SU-DHL-6 (cell line): ENCODE measurements around the gene CRY2.

Experiments used
- CTCF ChIP-seq: fragments of 200-600 bp; sonication (generic); IDR thresholded peaks from one replicate; pipeline ENCODE4 v1.5.1; 2017; ENCODE audit warnings: antibody characterized with exemption, mild to moderate bottlenecking, low read length, moderate library complexity; ENCODE audit not compliant: insufficient read depth, poor library complexity, severe bottlenecking
- EZH2phosphoT487 ChIP-seq: fragments of 200-600 bp; sonication (generic), shearing (Covaris generic); conservative IDR thresholded peaks from 2 replicates; pipeline ENCODE4 v1.6.1; 2018; ENCODE audit warnings: mild to moderate bottlenecking, antibody characterized with exemption, low read length, moderate library complexity, mixed read lengths

DNA sequence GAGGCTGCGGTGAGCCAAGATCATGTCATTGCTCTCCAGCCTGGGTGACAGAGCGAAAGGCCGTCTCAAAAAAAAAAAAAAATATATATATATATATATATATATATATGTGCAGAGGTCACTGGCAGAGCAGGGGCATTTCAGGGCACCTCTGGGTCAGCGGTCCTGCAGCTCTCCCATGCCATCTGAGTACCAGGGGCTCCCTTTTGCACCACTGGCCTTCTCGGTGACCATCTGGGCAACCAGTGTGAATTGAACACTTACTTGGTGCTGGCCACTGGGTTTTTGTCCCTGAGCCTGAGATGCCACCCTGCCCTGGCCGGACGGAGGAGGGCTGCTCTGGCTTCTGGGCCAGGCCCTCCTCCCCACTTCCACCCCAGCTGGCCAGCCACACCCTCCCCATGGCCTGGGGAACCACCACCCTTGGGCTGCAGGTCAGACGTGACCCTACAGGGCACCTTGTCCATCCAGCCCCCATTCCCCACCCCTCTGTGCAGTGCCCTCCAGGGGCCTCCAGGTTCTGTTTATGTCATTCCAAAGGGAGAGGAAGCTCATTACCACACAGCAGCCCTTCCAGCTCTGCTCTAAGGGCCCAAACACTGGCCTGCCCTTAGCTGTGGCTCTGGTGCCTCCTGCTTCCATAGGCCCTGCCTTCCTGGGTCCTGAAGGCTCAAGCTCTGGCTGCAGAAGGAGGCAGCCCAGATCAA is 48.4 kb downstream of the CRY2 start:
- TF ChIP-seq CTCF: no peak
- TF ChIP-seq EZH2phosphoT487: no peak
